Measurements from ENCODE around the gene CEBPA. TPM values are rescaled to one million over a fixed set of nuclear protein-coding genes. Genes with fewer than 3 reads are reported as not detected.

The CEBPA gene
- total RNA-seq, 4 donors from 2014 or later: 12.9 to 31.0 (median 17.4) TPM

DNA sequence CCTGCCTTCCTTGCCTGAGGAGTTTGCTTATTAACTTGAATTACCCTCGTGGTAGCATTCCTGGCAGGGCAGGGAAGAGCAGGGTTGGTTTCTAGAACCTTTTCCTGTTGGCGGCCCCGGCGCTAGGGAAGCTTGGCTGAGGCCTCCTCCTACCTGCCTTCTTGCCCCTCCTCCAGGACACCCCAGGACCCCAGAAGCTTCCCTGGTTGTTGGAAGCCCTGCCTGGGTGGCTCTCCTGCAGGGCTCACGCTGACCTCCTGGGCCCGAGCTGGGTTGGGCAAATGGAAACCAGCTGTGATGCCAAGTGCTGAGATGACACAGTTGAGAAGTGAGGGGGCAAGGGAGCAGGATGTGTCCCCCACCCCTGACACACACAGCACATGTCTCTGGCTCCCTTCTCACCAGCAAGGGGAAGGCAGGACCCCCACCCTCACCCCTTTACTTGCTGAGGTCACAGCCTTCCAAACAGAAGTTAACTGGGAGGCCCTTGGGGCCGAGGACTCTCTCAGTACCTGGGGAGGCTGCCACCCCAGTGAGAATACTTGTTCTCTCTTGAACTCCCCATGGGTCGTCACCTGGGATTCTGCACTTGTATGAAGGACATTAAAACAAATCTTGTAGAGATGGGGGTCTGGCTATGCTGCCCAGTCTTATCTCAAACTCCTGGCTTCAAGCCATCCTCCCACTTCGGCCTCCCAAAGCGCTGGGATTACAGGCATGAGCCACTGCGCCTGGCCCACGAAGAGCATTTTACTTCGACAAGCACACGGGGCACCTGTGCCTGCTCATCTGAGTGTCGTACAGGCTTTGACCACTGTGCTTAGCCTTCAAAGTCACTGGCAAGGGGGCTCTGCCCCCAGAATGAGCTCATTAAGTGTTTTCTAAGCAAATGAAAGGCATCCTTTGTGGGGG lies 10.5 kb downstream of the CEBPA start:
- TF ChIP-seq POLR2A (IDR thresholded peaks at IDR 0.05): no peak
- TF ChIP-seq, protein P1, sequence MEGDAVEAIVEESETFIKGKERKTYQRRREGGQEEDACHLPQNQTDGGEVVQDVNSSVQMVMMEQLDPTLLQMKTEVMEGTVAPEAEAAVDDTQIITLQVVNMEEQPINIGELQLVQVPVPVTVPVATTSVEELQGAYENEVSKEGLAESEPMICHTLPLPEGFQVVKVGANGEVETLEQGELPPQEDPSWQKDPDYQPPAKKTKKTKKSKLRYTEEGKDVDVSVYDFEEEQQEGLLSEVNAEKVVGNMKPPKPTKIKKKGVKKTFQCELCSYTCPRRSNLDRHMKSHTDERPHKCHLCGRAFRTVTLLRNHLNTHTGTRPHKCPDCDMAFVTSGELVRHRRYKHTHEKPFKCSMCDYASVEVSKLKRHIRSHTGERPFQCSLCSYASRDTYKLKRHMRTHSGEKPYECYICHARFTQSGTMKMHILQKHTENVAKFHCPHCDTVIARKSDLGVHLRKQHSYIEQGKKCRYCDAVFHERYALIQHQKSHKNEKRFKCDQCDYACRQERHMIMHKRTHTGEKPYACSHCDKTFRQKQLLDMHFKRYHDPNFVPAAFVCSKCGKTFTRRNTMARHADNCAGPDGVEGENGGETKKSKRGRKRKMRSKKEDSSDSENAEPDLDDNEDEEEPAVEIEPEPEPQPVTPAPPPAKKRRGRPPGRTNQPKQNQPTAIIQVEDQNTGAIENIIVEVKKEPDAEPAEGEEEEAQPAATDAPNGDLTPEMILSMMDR (IDR thresholded peaks at IDR 0.05): no peak
- intact Hi-C loops (cut with DNase I): loop anchor here (5.0 kb wide), 1 partner anchor 100 kb away; no protein-coding TSS in a partner anchor
- H3K4me3 ChIP-seq (replicated peaks in 1 of 3): no peak overlapping the region
- no peaks in the 10 kb centered on the region for H3K27me3 ChIP-seq
- peak in 1 of 2 donors; percentile 39 for DNase-seq
- no peaks in the 10 kb centered on the region for H3K9me3 ChIP-seq
- peaks cover 14 to 57% of the 10 kb centered on the region in 2 donors for H3K4me1 ChIP-seq
- WGBS, 2 donors: 82 to 85% methylated on average over 14 to 15 of the region's 15 CpGs
- H3K36me3 ChIP-seq: no peaks in the 10 kb centered on the region
- H3K27ac ChIP-seq: peak overlapping the region in 1 of 3 donors; percentile 36

DNA sequence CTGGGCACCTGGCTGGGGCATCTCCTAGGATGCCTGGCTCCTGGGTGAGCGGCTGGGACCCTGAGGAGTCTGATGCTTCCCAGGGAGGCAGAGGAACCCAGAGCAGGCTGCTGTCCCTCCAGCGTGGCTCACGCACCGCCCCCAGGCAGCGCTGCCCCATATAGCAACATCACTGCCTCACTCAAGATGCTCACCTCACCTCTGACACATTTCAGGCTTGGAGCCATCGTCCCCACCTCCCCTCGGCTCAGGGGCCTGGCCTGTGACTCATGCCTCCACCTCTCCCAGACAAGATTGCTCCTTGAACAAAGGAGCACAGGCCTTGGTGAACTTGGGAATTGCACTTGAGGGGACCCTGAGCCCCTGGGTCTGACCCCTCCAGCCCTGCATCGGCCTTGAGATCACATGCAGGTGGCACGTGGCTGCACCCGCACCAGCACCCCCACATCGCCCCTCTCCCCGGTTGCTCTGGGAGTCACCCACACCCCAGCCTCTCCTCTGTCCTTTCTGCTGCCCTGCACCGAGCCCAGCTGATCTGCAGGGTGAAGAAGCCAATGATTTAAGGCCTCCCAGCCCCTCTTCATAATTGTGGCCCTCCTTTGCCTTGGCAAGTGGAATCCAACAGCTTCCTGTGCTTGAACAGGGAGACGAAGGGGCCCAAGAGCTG lies 11.2 kb downstream of the CEBPA start:
- DNase-seq: no peak
- H3K9me3 ChIP-seq: no peaks in the 10 kb centered on the region

DNA sequence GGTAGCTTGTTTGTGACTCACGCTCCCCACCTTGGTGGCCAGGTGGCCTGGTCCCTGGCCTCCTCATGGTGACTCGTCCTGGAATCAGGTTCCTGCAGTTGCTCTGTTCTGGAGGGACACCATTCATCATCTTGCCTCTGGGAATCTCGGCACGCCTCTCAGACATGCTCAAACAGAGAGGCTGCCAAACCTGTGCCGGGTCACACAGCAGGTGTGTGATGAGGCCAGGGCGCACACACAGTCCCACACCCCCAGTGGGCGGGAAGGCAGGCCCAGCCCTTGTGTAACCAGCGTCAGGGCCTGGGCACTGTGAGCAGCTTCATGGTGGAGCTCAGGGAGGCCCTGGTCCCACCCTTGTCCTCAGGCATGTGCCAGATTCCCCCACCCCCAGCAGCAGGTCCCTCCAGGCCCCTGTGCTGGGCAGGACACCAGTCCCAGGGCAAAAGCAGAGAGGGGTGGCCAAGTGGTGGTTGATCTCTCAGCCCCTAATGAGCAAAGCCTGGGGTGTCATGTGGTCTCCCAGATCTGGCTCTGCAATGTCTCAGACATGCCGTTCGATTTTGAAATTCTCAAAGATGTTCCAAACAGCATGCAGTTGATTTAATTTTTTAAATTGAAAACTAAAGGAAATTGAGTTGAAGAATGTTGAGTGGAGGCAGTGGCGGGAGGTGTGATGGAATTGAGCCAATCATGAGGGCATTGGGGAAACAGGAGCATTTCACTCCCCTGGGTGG lies 12.1 kb downstream of the CEBPA start:
- WGBS, 2 donors: 66 to 70% methylated on average over 3 to 8 of the region's 11 CpGs
- Histone ChIP-seq H3K9me3 (no peaks in the 10 kb centered on the region), H3K4me1 (peaks cover 14 to 73% of the 10 kb centered on the region in 2 donors), H3K36me3 (no peaks in the 10 kb centered on the region), H3K27ac (no peak overlapping the region), H3K27me3 (no peaks in the 10 kb centered on the region), H3K4me3 (replicated peaks in 1 of 3) (no peak overlapping the region)
- TF ChIP-seq POLR2A (IDR thresholded peaks at IDR 0.05): no peak
- TF ChIP-seq, protein P1 (IDR thresholded peaks at IDR 0.05): no peak
- no peak for DNase-seq
- intact Hi-C loops (cut with DNase I): loop anchor here (5.0 kb wide), 1 partner anchor 102 kb away; no protein-coding TSS in a partner anchor

More for the DNA sequence above, 11.2 kb downstream of the CEBPA start:
- Histone ChIP-seq H3K27ac (no peak overlapping the region), H3K27me3 (no peaks in the 10 kb centered on the region), H3K36me3 (no peaks in the 10 kb centered on the region), H3K4me3 (replicated peaks in 1 of 3) (no peak overlapping the region), H3K4me1 (peaks cover 14 to 65% of the 10 kb centered on the region in 2 donors)
- no peak for TF ChIP-seq POLR2A (IDR thresholded peaks at IDR 0.05)
- 76 to 81% methylated on average over 13 of the region's 14 CpGs for WGBS, 2 donors
- intact Hi-C loops (cut with DNase I): loop anchor here (5.0 kb wide), 1 partner anchor 101 kb away; no protein-coding TSS in a partner anchor

DNA sequence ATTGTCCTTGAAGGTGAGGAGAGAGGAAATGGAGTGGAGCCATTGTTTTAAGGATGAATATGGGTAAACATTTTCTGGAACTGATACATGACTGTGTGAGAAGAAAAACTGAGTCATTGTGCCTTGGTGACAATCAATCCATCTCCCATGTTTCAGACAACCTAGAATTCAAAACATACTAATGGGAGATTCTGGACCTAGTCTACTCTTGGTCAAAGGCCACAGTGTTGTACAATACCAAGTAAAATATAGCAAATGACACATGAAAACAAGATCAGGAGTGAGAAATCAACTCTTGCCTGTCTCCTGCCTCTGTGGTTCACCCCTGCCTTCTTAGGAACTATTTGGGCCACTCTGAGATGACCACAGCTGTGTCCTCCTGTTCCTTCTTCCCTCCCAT lies 13.1 kb downstream of the CEBPA start:
- no peaks in the 10 kb centered on the region for H3K27me3 ChIP-seq
- DNase-seq: no peak
- H3K36me3 ChIP-seq: no peaks in the 10 kb centered on the region
- H3K9me3 ChIP-seq: no peaks in the 10 kb centered on the region
- intact Hi-C loops (cut with DNase I): no loop called here
- H3K4me1 ChIP-seq: peaks cover 14 to 79% of the 10 kb centered on the region in 2 donors
- TF ChIP-seq, protein P1 (IDR thresholded peaks at IDR 0.05): no peak
- TF ChIP-seq POLR2A (IDR thresholded peaks at IDR 0.05): no peak
- H3K27ac ChIP-seq: no peak overlapping the region
- no peak overlapping the region for H3K4me3 ChIP-seq (replicated peaks in 1 of 3)

DNA sequence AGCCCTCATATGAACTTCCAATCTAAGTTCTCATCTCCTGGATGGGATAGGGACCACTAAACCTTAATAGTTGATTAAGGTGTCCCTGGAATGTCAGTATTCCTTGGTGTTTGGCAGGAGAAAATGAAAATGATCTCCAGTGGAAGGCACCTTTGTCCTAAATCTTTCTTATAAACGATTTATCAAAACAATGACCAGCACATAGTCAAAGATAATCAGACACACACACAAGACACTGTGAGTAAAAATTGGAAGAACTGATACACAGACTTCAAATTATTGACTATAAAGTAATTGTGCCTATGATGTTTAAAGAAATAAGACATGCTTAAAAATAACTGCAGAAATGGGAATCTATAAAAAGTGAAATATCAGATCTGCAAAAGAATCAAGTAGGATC lies 13.7 kb downstream of the CEBPA start:
- H3K27ac ChIP-seq: no peak overlapping the region
- no peaks in the 10 kb centered on the region for H3K27me3 ChIP-seq
- no peaks in the 10 kb centered on the region for H3K36me3 ChIP-seq
- DNase-seq: no peak
- 86 to 93% methylated on average over 1 of the region's 1 CpG for WGBS, 2 donors
- TF ChIP-seq, protein P1 (IDR thresholded peaks at IDR 0.05): no peak
- no peak for TF ChIP-seq POLR2A (IDR thresholded peaks at IDR 0.05)
- H3K9me3 ChIP-seq: no peaks in the 10 kb centered on the region
- H3K4me3 ChIP-seq (replicated peaks in 1 of 3): no peak overlapping the region
- H3K4me1 ChIP-seq: peaks cover 11 to 74% of the 10 kb centered on the region in 2 donors
- intact Hi-C loops (cut with DNase I): no loop called here
